GM20000 (cell line): ENCODE results near the gene PPP1R14C.

Experiments used
- DNase-seq: peaks from one replicate; pipeline ENCODE4 v3.0.0; 2012; ENCODE audit warnings: low spot score
- TF ChIP-seq, protein P1 (sequence below): IDR thresholded peaks from 2 replicates; pipeline ENCODE4 v1.5.1; 2012; ENCODE audit warnings: mild to moderate bottlenecking, control low read depth; ENCODE audit errors: extremely low read depth, missing control alignments

PPP1R14C gene

DNA sequence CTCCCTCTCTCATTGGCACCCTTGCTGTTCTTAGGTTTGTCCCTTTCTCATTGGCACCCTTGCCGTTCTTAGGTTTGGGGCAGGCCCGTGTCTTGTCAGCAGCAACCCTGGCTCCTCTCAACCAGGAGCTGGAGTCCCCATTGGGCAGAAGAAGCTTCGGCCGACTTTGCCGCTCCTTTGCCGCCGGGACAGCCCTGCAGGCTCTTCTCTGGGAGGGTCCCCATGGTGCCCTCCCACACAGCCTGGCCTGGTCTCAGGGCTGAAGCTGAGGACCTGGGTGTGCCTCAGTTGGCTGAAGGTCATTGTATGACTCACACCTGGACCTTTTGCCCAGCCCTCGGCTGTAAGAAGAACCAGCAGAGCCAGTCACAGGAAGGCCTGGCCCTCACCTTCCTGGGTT, 59.6 kb downstream of the PPP1R14C start:
- TF ChIP-seq, protein P1, sequence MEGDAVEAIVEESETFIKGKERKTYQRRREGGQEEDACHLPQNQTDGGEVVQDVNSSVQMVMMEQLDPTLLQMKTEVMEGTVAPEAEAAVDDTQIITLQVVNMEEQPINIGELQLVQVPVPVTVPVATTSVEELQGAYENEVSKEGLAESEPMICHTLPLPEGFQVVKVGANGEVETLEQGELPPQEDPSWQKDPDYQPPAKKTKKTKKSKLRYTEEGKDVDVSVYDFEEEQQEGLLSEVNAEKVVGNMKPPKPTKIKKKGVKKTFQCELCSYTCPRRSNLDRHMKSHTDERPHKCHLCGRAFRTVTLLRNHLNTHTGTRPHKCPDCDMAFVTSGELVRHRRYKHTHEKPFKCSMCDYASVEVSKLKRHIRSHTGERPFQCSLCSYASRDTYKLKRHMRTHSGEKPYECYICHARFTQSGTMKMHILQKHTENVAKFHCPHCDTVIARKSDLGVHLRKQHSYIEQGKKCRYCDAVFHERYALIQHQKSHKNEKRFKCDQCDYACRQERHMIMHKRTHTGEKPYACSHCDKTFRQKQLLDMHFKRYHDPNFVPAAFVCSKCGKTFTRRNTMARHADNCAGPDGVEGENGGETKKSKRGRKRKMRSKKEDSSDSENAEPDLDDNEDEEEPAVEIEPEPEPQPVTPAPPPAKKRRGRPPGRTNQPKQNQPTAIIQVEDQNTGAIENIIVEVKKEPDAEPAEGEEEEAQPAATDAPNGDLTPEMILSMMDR = no peak
- DNase-seq = no peak

DNA sequence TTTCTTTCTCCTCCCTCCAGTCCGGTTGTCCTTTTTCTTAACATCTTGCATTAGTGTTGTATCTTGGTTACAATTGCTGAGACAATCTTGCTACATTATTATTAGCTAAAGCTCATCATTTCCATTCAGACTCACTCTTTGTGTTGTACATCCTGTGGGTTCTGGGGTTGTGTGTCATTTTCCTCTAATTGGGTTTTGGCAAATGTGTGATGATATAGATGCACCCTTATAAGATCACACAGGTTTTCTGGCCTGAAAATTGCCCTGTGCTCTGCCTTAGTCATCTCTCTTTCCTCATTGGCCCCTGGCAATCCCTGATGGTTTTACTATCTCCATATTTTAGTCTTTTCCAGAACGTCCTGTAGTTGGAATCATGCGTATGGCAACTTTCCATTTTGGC, 60.1 kb downstream of the PPP1R14C start:
- TF ChIP-seq, protein P1 = no peak
- DNase-seq = no peak

DNA sequence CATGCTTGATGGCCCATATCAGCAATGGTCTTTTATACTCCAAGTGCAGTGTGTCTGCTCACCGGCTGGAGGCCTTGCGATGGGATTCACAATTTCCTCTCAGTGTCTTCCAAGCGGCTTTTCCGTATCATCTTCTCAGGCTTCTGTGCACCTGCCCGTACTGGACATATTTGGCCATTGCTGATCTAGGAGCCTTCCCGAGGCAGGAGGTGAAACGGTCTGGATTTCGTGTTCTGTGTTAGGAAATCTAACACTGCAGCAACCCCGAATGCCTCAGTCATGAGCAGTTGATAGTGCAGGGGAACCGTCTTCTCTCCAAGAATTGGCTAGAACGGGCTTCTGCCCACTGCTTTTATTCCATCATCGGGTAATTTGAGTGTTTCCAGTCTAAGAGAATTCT, 60.5 kb downstream of the PPP1R14C start:
- TF ChIP-seq, protein P1 = no peak

DNA sequence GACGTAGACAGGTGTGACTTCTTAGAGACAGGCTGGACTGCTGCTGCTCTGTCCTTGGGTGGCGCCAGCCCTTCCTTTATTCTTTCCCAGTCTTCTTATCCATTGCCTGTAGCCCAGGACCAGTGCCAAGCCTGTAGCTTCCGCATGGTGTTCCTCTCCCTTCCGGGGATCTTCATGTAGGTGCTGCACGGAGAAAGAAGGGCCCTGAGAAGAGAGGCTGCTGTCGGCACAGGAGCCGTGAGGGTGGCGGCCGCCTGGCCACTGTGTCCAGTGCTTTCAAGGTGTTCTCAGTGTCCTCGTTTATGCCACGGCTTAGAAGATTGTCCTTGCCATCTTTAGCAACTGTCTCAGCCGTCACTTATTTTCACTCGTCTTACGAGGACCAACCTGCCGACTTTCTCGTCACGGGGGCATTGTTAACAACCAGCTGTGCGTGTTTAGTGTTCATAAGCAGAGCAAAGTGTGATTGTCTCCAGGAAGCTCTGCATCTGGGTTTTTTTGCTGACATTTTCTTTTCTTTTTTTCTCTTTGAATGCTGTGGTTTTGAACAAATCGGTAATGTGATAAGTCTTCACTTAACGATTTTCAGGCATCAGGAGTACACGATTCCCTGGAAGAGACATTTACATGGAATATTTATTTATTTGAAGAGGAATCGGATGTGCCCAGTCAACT, 61.2 kb downstream of the PPP1R14C start:
- no peak for DNase-seq
- TF ChIP-seq, protein P1 = no peak

More for the DNA sequence above, 60.5 kb downstream of the PPP1R14C start:
- no peak for DNase-seq

DNA sequence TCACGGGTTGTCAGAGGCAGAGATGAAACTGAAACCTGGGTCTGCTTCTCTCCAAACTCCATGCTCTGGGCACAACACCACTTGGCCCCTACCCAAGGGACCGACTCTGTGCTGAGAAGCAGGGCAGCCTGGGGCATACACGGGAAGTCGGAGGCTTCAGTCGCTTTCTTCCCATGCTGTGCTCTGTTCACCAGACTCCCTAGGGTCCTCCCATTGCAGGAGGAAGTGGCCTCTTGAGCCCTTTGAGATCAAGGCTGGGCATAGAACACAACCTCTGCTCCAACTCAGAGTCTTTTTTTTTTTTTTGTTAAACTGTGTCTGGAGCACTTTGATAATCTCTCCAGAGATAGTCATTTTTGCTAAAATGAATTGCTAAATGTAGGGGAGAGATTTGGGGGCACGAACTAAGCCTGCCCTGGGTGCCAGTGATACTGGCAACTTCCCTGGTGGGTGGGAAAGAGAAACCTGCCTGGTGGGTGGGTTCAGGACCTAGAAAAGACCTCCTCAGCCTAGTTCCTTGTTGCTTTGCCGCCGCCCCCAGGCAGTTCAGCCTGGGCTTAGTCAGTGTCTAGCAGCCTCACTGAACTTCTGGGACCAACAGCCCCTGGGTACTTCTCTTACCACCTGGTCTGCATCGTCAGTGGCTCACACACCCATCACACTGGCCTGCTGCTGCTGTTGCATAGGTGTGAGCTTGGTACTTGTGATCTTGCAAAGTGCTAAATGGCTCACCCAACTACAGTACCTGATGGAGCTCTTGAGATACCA, 62.0 kb downstream of the PPP1R14C start:
- TF ChIP-seq, protein P1 = no peak
- DNase-seq = no peak

DNA sequence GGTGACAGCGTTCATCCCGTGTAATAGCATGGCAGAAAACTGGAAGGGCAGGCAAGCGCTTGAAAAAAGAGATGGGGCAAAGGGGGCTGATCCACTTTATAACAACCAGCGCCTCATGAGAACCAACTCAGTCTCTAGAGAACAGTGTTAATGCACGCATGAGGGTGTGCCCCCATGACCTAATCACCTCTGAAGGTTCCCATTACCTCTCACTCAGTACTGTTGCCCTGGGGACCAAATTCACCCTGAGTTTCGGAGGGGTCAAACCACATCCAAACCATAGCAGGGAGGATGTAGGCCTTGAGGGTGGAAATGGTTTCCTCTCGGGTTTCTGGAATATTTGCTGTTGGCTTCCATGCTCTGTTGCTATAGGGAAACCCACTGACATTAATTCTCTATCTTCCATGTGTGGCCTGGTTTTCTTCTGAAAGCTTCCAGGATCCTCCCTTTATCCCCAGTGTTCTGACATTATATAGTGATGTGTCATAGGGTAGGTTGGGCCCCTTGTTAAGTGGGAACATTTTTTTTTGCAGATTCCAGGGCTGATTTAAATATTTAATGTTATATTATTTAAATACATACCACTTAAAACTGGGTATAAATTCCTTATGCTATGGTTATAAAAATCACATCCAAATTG, 65.2 kb downstream of the PPP1R14C start:
- TF ChIP-seq, protein P1 = no peak
- DNase-seq = no peak

DNA sequence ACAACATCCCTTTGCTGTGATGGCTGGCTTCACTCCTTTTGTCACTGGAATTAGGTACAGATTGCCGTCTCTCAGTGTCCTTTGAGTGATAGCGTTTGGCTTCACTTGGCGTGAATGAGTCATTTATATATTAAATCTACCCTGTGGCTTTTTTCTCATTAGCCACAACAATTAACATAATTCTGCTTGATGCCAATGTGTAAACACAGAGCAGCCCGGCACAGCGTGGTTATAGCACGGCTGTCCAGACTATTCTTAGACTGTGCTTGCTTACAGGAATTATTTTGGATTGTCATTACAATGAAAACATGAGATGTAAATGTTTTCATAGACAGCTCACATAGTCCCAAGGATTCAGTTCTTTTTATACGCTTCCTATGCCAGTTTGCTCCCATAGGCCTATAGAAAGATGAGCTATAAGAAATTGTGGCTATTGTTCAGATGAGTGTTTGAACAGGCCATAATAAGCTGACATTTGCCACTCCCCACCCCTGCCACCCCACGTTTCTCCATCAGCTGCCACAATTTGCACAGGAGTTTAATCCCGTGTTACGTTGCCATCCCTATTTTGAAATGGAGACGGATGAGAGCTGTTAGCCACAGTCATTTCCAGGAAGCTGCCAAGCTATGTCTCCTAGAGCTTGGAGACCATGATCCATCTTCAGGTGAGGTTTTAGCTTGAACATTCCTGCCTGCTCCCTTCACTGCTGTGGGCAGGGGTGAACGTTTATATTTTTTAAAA, 65.9 kb downstream of the PPP1R14C start:
- TF ChIP-seq, protein P1 = no peak
- no peak for DNase-seq
